H1 (cell line): ENCODE results near the gene TPPP. TPM values are rescaled to one million over a fixed set of nuclear protein-coding genes. Genes with fewer than 3 reads are reported as not detected.

Experiments used
- CTBP2 ChIP-seq: IDR thresholded peaks from 2 replicates; pipeline ENCODE4 v1.7.0; 2011; ENCODE audit warnings: borderline replicate concordance, mild to moderate bottlenecking, moderate library complexity, mixed read lengths, low read length; ENCODE audit not compliant: insufficient read depth, insufficient read length
- SAP30 ChIP-seq: fragments of 300-600 bp; sonication (generic); IDR thresholded peaks from 2 replicates; pipeline ENCODE4 v1.7.1; 2012; ENCODE audit warnings: low read length, moderate library complexity, mild to moderate bottlenecking, inconsistent platforms; ENCODE audit not compliant: insufficient read depth, insufficient replicate concordance
- TEAD4 ChIP-seq: IDR thresholded peaks from 2 replicates; pipeline ENCODE4 v1.6.1; 2012; ENCODE audit warnings: low read depth, low read length, inconsistent platforms, mixed read lengths
- polyA plus RNA-seq, 7 experiments: library from polyadenylated mRNA; depleted of rRNA in 3 of 7; stranded (reverse) in 5 of 7; unstranded in 2 of 7; fragments of >200 nt in 5 of 7; fragments of 200-250 nt in 2 of 7; gene quantifications; 1 replicate in 5 of 7; 2 replicates in 1 of 7; 4 replicates in 1 of 7; pipeline versions ENCODE4 v1.2.1 to v1.2.3, GENCODE V29; 2011 to 2013; ENCODE audit warnings: missing spikeins in 2 of 7, mixed read lengths in 2 of 7
- total RNA-seq: library from RNA; stranded (reverse); fragmentation: NEBNext Ultra II Directional; extraction: Animal tissue kit (Norgen Biotek cat#: 25700); gene quantifications from 2 replicates; pipeline ENCODE4 v1.2.1, GENCODE V29; 2021

The TPPP gene
- total and polyA plus RNA-seq, 2 of the 8 experiments (the other 6 are each of a cell fraction or from before 2014, with no cell fraction given), result 0.36 to 0.93 TPM

DNA sequence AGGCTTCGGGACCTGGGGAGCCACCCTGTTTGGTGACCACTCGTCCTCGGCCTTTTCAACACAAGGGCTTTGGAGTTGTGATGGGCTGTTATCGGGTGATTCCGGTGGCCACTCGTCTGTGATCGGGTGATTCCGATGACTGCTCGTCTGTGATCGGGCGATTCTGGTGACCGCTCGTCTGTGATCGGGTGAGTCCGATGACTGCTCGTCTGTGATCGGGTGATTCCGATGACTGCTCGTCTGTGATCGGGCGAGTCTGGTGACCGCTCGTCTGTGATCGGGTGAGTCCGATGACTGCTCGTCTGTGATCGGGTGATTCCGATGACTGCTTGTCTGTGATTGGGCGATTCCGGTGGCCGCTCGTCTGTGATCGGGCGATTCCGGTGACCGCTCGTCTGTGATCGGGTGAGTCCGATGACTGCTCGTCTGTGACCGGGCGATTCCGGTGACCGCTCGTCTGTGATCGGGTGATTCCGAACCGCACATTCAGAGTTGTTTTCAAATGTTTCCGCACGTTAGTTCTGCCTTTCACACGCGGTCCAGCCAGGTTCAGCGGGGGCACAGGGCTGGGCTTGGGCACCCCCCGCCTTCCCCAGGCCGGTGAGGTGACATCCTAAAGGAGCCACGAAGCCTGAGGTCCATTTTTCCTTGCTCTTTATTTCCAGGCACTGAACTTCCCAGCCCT lies 30.3 kb downstream of the TPPP start (continued):
- TF ChIP-seq CTBP2 (no peak), SAP30 (no peak), TEAD4 (no peak)
- TF ChIP-seq, all 59 proteins: peak for 0
